ENCODE results near the gene UGT2B28.
"Not testable (repeated sequence)": the region's sequence is repeated elsewhere in the genome, so short reads cannot be mapped to it uniquely, and the experiment has no call there.

Gene UGT2B28

GRCh38 chr4:69280081-69280480 lies at the start of gene UGT2B28:
Gene UGT2B28 (plus strand): TSS chr4:69280475. CDS start chr4:69280501, 26 bp downstream.
- DNase-seq: not testable (repeated sequence)

- no peak for DNase-seq
These were observed 41.2 kb upstream of the UGT2B28 start for GRCh38 chr4:69239092-69239491.

GRCh38 chr4:69239557-69240168 lies 40.6 kb upstream of the UGT2B28 start:
- DNase-seq: no peak

DNA sequence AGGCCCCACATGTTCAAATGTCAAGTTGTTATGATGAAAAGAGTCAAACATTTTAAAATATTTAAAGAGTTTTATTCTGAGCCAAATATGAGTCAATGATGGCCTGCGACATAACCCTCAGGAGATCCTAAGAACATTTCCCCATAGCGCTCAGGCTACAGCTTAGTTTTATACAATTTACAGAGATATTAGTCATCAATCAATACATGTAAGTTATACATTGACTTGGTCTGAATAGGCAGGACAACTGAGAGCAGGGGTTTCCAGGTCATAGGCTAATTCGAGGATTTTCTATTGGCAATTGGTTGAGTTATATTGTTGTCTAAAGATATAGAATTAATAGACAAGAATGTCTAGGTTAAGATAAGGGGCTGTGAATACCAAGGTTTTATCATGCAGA lies 39.5 kb upstream of the UGT2B28 start:
- DNase-seq: not testable (repeated sequence)

GRCh38 chr4:69241746-69242145 lies 38.5 kb upstream of the UGT2B28 start:
- not testable (repeated sequence) for DNase-seq

- not testable (repeated sequence) for DNase-seq
These were observed 37.6 kb upstream of the UGT2B28 start for GRCh38 chr4:69242562-69243240.

DNA sequence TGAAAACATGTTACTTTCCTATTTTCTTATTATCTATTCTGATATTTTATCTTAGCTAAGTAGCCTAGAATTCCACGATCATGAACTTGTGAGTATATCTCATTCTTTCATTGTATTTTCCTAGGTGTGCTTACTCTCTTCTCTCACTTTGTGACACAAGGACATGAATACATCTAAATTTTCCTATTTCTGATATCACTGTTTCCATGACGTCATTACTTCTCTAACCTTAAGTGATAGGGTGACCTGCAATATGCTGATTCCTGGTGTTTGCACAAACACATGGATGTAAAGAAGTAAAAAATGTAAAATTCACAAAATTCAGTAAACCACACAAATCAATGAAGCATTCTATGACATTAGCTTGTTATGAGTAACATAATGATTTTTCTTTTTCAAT lies 29.4 kb upstream of the UGT2B28 start:
- not testable (repeated sequence) for DNase-seq

- DNase-seq: not testable (repeated sequence)
These were observed 27.0 kb upstream of the UGT2B28 start for GRCh38 chr4:69253147-69253772.

GRCh38 chr4:69268612-69269011 lies 11.7 kb upstream of the UGT2B28 start:
- not testable (repeated sequence) for DNase-seq

DNA sequence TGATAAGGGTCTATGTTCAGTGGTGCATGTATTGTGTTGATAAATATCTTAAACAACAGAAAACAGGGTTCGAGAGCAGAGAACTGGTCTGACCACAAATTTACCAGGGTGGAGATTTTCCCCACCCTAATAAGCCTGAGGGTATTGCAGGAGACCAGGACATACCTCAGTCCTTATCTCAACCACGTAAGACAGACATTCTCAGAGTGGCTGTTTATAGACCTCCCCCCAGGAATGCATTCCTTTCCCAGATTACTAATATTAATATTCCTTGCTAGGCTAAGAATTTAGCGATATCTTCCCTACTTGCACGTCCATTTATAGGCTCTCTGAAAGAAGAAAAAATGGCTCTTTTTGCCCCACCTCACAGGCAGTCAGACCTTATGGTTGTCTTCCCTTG lies 16.1 kb downstream of the UGT2B28 start:
- not testable (repeated sequence) for DNase-seq

DNA sequence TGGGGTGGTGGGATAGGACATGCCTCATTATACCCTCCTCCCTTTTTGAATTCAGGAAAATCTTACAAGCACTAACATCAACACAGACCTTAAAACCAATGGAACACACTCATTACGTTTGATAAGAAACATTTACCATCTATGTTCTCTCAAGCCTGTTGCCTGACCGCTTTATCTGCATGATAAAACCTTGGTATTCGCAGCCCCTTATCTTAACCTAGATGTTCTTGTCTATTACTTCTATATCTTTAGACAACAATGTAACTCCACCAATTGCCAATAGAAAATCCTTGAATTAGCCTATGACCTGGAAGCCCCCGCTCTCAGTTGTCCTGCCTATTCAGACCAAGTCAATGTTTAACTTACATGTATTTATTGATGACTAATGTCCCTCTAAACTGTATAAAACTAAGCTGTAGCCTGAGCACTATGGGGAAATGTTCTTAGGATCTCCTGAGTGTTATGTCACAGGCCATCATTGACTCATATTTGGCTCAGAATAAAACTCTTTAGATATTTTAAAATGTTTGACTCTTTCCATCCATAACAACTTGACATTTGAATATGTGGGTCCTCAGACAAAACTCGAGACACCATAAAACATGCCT lies 28.3 kb downstream of the UGT2B28 start:
- not testable (repeated sequence) for DNase-seq

DNA sequence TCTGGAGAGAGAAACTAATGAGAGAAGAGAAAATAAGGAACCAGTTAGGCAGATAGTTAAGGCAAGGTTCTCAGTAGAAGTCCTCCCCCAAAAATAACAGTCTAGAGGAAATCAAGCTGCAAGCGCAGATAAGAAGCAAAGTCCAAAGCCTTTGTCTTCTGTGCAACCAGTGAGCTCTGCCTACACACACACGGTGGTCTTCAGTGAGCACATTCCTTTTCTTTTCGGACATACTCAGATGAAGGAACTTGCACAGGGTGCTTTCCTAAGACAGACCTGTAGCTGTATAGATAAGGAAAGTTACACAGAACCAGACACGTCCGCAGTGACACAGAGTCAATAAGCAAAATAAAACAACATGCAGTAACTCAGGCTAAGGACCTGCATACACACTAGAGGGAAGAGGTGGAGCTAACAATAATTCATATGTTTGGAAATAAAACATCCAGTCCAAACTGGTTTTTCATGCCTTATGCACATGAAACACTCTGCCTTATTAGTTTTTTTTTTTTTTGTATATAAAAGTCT lies 29.3 kb downstream of the UGT2B28 start:
- not testable (repeated sequence) for DNase-seq

DNA sequence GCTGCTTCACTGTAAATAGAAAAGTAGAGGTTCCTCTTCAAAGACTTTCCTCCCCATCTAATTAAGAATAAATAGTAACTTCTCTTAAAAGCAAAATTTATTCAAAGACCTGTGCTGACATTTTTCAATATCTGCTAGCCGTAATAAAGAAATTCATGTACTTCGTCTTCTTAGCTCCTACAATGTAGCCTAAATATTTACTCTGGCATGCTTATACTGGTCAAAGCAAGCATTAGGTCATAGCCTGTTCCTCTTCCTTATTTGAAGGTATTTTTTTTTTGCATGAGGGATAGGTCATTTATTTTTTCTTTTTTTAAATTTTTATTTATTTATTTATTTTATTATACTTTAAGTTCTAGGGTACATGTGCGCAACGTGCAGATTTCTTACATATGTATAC lies 30.0 kb downstream of the UGT2B28 start:
- not testable (repeated sequence) for DNase-seq

GRCh38 chr4:69317669-69318298 lies 37.5 kb downstream of the UGT2B28 start:
- not testable (repeated sequence) for DNase-seq

- DNase-seq: peak; percentile 75
These were observed 41.0 kb downstream of the UGT2B28 start for GRCh38 chr4:69321153-69321729.

DNA sequence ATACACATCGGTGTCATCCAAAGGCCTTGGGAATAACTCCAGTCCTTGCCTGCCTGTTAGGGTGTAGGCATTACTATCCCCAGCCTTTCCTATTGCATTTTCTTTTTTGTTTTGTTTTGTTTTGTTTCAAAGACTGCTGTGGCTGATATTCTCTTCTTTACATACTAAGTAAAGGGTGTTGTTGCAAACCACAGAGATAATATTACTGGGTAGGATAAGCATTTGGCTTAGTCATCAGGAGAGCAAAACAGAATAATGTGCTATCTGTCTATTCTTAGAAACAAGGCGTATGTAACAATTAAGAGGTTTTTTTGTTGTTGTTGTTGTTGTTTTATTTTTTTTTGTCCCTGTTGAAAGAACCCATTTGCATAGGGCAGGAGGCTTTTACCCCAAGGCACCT lies 41.8 kb downstream of the UGT2B28 start:
- DNase-seq: no peak

DNA sequence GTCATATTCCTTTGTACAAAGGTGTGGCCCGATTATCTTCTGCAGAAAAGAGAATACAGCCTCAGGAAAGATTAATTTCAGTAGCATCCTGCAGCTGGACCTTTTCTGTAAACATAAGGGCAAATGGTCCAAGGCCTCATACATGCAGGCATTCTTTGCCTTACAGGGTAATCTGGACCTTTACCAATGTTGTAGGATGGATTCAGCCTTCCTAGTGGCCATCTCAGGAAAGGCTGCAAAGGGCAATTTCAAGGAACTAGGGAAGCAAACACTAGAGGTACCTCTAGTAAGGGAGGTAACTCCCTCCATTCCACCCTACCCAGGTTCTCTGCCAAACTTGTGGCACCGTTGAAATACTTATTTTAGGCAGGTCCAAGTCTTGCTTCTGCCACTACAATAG lies 43.0 kb downstream of the UGT2B28 start:
- no peak for DNase-seq

- no peak for DNase-seq
These were observed 50.2 kb downstream of the UGT2B28 start for GRCh38 chr4:69330345-69331047.

GRCh38 chr4:69331304-69331703 lies 51.0 kb downstream of the UGT2B28 start:
- not testable (repeated sequence) for DNase-seq

DNA sequence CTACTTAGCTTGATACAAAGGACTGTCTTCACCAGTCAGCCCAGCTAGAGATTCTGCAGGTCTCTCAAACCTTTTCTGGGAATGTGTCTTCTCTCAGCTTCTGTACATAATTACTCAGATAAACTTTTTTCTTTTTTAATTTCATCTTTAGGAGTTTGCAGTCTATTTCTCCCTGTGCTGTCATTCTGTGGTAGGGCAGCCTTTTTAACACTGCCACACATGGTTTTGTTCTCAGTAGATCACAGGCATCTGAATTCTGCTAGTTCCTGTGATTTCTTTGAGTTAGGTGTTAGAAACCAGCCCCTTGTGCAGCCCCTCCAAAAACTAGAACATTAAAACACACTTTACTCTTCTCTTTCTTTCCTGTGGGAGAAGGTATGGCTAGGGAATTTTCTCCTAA lies 55.2 kb downstream of the UGT2B28 start:
- not testable (repeated sequence) for DNase-seq

GRCh38 chr4:69343114-69343513 lies 62.8 kb downstream of the UGT2B28 start:
- DNase-seq: not testable (repeated sequence)

Data from NCI-H774 (cell line).